Stimulated activated CD8-positive, alpha-beta memory T cell treated with anti-CD3 and anti-CD28 coated beads, Interleukin-12 subunit alpha, Interleukin-12 subunit beta, amount 100 ng/mL, for 1 hour (primary cell): ENCODE data around the gene SLC25A46.
"Not testable (repeated sequence)": the region's sequence is repeated elsewhere in the genome, so short reads cannot be mapped to it uniquely, and the experiment has no call there.

Experiments used
- DNase-seq: peaks from one replicate; pipeline ENCODE4 v3.0.0-alpha.2; 2020; ENCODE audit warnings: low read depth

Gene SLC25A46

GRCh38 chr5:110738812-110739651 lies at the start of gene SLC25A46:
SLC25A46 (plus strand) TSS chr5:110739007; CDS start chr5:110739120, 113 bp downstream.
- DNase-seq, result peak; percentile 80

DNA sequence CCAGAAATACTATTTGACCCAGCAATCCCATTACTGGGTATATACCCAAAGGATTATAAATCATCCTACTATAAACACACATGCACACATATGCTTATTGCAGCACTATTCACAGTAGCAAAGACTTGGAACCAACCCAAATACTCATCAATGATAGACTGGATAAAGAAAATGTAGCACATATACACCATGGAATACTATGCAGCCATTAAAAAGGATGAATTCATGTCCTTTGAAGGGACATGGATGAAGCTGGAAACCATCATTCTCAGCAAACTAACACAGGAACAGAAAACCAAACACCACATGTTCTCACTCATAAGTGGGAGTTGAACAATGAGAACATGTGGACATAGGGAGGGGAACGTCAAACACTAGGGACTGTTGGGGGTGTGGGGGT lies 48.2 kb upstream of the SLC25A46 start:
- DNase-seq, result not testable (repeated sequence)

DNA sequence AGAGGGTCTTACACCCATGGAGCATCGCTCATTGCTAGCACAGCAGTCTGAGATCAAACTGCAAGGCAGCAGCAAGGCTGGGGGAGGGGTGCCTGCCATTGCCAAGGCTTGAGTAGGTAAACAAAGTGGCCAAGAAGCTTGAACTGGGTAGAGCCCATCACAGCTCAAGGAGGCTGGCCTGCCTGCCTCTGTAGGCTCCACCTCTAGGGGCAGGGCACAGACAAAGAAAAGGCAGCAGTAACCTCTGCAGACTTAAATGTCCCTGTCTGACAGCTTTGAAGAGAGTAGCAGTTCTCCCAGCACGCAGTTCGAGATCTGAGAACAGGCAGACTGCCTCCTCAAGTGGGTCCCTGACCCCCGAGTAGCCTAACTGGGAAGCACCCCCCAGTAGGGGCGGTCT lies 46.1 kb upstream of the SLC25A46 start:
- not testable (repeated sequence) for DNase-seq

DNA sequence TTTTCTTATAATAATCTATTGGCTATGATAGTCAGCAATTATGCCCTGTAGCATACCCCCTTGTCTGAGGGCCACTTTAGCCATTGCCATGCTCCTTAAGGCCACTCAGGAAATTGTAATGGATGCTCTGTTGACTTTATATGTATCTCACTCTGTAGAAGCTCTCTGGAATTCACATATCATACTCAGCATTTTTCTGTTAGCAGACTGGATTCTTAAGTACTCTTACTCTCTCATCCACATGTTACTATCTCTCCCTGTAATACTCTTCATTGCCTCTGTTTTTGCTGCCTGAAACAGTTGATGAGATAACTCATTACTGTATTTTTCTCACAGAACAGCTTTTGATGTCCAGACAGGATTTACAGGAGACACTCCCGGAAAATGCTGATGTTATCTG lies 36.5 kb upstream of the SLC25A46 start:
- no peak for DNase-seq

DNA sequence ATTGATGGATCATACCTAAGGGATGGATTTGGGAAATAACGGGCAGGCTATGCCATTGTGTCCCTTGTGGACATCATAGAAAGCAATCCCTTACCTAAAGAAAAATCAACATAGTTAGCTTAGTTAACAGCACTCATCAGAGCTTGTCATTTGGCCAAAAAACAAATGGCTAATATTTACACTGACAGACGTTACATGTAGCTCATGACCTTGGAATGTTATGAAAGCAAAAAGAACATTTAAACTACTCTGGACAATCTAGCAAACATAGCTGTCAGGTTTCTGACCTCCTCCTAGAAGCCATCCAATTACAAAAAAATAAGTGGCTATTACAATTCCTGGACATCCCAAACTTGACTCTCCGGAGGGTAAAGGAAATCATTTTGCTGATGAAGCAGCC lies 36.1 kb upstream of the SLC25A46 start:
- no peak for DNase-seq

GRCh38 chr5:110703481-110703880 lies 35.3 kb upstream of the SLC25A46 start:
- DNase-seq, result no peak

DNA sequence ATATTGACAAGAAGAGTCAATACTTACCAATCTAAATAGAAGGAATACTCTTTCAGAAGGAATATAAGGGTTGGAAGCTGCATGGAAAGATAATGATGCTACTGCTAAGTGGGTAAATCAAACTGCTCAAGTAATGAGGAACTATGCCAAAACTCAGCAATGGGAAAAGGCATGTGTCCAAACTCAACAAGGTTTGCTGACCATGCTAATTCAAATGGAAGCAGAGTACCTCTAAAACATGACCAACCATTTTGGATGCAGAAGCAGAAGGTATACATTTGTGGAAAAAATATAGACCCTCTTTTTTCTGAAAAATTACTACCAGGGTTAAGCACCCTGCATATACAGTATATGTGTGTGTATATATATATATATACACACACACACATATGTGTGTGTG lies 33.5 kb upstream of the SLC25A46 start:
- DNase-seq, result no peak

DNA sequence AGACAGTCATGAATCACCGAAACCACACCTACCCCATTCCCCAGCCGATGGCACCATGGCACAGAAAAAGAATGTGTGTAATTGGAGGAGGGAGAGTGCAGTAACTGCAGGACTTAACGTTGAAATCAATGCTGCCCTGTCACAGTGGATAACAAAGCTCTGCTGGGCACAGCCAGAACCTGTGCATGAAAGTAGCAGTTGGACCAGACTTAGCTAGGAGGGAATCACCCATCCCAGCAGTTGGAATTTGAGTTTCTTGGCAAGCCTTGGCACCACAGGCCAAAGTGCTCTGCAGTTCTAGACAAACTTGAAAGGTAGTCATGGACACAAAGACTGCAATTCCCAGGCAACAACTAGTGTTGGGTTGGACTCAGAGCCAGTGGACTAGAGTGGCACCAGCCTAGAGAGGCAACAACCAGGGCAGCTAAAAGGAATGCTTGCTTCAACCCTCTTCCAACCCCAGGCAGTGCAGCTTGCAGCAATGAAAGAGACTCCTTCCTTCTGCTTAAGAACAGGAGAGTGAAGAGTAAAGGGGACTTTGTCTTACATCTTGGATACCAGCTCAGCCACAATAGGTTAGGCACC lies 31.5 kb upstream of the SLC25A46 start:
- DNase-seq, result no peak

DNA sequence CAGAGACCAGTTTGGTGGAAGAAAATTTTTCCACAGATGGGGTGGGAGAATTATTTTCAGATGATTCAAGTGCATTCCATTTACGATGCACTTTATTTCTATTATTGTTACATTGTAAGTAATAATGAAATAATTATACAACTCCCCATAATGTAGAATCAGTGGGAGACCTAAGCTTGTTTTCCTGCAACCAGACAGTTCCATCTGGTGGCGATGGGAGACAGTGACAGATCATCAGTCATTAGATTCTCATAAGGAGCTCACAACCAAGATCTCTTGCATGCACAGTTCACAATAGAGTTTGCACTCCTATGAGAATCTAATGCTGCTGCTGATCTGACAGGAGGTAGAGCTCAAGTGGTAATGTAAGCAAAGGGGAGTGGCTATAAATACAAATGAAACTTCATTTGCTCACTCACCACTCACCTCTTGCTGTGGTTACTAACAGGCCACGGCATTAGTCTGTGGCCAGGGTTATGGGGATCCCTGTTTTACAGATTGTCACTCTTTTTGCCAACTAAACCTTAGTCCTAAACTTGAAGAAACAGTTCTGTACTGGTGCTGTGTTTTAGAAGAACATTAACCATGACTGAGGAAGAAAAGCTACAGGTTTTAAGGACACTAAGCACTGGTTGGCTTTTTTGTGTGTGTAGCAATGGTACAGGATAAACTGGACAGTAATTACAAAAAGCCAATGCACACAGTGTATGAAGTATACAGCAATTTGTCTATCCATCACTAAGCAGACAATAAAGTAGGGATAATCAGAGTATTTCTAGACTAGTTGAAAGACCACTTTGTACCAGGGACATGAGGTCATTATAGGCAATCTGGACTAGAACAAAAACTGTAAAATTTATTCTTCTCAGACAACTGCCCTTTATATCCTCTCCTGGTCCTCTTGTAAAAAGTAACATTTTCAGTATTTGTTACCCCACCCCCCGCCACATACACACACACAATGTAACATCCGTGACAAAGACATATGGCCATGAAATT lies 22.3 kb upstream of the SLC25A46 start:
- DNase-seq, result no peak

GRCh38 chr5:110718311-110718710 lies 20.5 kb upstream of the SLC25A46 start:
- no peak for DNase-seq

DNA sequence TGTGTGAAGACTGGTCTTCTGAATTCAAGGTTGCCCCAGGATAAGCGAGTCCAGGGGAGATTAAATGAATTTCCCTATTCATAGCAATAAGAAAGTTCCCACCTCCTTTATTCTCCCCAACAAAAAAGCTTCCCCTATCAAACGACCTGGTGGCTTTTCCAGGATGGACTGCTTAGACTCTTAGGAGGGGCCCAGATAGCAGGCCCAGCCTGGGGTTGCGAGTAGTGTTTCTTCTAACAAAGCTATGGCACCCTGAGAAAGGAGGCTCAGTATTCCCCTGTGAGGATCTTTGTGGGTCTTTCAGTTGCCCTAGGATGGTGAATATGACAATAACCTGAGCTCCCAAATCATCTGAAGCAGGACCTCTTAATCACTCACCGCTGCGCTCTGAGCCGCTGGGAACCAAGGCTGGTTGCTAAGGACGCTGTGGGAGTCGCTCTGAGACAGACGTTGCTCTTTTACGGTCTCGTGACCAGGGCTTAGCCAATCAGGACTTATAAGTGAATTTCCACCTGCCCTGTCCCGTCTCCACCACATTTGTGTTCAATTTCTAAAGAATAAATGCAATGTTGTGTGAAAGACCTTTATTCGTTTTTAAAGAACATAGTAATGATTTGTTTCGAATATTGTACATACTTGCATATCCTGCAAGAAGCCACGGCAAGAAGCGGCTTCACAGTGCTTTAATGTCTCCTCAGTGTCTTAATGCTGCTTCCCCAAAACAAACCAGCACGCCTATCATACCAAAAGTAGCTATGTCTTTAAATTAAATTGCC lies 12.4 kb upstream of the SLC25A46 start, which contains the start of gene TMEM232:
TMEM232 (minus strand) TSS at position 423 of the 776 bp plus-strand sequence. CDS start 59,319 bp downstream, outside the sequence.
- DNase-seq, result peak; percentile 56

- DNase-seq, result no peak
These were observed 11.8 kb upstream of the SLC25A46 start for GRCh38 chr5:110727025-110727314.

- not testable (repeated sequence) for DNase-seq
These were observed 7.3 kb upstream of the SLC25A46 start for GRCh38 chr5:110731499-110731898.

DNA sequence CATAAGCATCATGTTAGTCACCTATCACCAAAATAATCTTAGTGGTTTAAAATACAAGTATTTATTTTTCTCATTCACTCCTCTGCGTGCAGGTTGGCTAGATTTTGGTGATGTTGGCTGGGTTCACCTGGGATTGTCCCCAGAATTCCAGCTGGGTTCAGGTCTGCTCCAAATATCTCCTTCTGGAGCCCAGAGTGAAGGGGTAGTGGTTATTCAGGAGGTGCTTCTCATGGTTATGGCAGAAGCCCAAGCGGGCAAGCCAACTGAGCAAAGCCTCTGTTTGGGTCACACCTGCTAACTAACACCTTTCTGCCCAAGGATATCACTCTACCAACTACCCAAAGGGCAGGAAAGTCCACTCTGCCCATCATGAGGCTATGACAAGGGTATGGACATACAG lies 4.7 kb upstream of the SLC25A46 start:
- DNase-seq, result no peak

- DNase-seq, result no peak
These were observed 3.3 kb upstream of the SLC25A46 start for GRCh38 chr5:110735556-110735955.

DNA sequence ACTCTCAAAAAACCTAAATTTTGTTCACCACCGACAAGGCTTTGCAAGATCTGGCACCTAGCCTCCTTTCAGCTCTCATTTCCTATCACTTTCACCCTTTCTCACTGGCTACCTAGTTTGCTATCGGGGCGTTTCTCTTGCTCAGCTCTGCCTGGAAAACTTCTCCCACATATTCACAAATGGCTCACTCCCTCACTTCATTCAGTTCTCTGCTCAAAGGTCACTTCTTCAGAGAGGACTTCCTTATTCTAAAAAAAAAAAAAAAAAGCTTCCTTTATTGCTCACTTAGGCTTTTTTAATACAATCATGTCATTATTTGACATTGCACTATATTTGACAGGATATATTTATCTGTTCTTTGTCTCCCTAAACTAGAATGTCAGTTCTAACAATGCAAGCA lies 2.1 kb upstream of the SLC25A46 start:
- DNase-seq, result no peak

DNA sequence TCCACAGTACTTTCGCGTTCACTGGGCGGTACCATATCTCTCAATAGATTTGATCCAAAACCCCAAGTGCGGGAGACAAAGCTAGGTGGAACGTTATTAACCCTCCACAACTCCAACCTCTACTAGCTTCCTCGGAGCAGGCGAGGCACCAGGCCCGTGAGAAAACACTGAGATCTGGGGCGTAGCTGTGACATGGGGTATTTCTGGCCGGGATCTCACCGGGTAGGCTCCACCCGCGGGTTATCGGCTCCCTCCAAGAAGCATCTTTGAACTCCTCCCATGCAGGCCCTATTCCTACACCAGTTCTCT lies 350 bp upstream of the SLC25A46 start:
- DNase-seq, result no peak

DNA sequence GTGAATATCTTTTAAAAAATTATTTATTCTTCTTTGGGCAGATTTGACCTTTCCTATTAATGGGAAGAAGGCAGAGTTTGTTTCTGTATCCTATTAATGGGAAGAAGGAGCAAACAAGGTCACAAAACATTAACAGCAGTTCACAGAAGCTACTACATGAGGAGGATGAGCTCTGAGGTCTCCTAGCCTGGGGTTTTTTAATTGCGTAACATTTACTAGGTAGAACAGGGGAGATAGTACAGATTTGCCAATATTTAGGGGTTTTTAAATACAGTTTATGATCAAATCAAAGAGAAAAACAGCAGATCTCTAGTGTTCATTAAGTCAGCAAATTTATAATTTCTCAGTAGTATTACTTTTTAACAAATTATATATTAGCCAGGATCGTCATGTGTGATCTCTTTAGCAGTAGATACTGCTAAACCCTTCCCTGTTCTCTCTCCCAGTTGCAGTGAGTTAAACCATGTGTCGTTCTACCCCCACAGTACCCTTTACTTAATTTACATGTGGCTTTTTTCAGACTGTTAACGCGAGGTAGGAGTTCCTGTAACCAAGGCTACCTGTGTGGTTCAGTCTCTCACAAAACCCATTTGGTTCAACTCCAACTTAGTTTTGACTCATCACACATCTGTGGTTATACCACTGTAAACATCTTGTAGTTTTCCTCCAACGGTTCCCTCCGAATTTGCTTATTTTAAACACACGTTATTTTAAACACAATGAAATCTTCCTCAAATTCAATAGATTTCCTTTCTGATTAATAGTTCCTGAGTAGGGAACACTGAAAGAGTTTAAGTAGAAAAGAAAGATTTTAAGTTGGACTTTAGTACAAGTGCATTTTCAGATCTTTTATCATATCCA lies 13.3 kb downstream of the SLC25A46 start:
- DNase-seq, result no peak

DNA sequence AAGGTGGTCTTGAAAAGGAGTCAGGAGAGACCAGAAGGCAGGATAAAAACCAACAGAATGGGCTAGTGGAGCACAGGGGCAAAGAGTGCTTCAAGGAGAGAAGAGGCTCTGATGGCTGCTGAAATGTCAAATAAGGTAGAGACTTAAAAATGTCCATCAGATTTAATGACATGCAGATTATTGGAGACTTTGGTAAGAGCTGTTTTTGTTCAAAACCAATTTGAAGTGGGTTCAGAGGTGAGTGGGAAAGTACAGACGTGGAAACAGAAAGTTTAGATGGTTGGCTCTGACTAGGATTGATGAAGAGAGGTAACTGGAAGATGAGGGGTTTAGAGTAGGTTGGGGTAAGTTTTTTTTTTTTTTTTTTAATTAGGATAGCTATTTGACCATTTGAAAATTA lies 14.1 kb downstream of the SLC25A46 start:
- no peak for DNase-seq

GRCh38 chr5:110753600-110753999 lies 14.8 kb downstream of the SLC25A46 start:
- no peak for DNase-seq

DNA sequence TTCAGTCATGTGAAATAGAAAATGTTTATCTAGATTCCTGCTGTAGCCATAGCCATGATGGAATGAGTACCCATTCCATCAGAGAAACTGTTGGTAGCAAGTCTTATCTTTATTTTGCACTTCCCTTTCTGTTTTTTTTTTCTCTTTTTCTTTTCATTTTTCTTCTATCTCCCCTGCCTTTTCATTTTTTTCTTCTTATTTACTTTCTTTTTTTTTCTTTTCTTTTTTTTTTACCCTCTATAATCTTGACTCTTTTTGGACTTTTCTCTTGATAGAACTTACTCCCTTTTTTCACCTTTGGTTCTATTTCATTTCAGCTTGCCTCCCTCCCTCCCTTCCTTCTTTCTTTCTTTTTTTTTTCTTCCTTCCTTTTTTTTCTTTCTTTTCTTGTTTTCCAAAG lies 15.4 kb downstream of the SLC25A46 start:
- no peak for DNase-seq
